Central memory CD8-positive, alpha-beta T cell (primary cell): ENCODE results near the gene LPCAT3.

ENCODE experiments used
- ATAC-seq: fragments of 150-1000 bp; cut with Tn5 transposase; replicated peaks from 2 replicates; pipeline ENCODE4 v1.10.0; 2022; ENCODE audit warnings: mild to moderate bottlenecking, moderate FRiP score, moderate number of reproducible peaks; ENCODE audit not compliant: poor library complexity, severe bottlenecking; ENCODE audit errors: extremely low read depth
- DNase-seq, 2 donors: peaks; one replicate each; pipeline ENCODE4 v3.0.0; 2021; ENCODE audit warnings: low spot score in 2 of 2
- H3K27ac Mint-ChIP-seq: one replicate; pipeline ENCODE4 v1.8.0; 2022; ENCODE audit warnings: low read depth, mild to moderate bottlenecking, moderate library complexity, mixed read lengths
- H3K27me3 Mint-ChIP-seq: one replicate; pipeline ENCODE4 v1.8.0; 2022; ENCODE audit warnings: mixed read lengths
- H3K36me3 Mint-ChIP-seq: one replicate; pipeline ENCODE4 v1.8.0; 2022; ENCODE audit warnings: mild to moderate bottlenecking, moderate library complexity, mixed read lengths; ENCODE audit not compliant: insufficient read depth
- H3K4me1 Mint-ChIP-seq: one replicate; pipeline ENCODE4 v1.8.0; 2022; ENCODE audit warnings: mixed read lengths
- H3K4me3 Mint-ChIP-seq: one replicate; pipeline ENCODE4 v1.8.0; 2022; ENCODE audit warnings: mild to moderate bottlenecking, moderate library complexity, mixed read lengths
- H3K9me3 Mint-ChIP-seq: one replicate; pipeline ENCODE4 v1.8.0; 2022; ENCODE audit warnings: mixed read lengths

Gene LPCAT3

GRCh38 chr12:6965026-6965661, 53.1 kb downstream of the LPCAT3 start:
- ATAC-seq (peak; percentile 42), DNase-seq (peak; percentile 81 to 88)
- peak overlapping the region; percentile 55 for H3K27ac Mint-ChIP-seq
- no peak overlapping the region for H3K4me3 Mint-ChIP-seq
- H3K9me3 Mint-ChIP-seq: no peaks in the 10 kb centered on the region
- H3K27me3 Mint-ChIP-seq: no peaks in the 10 kb centered on the region
- H3K36me3 Mint-ChIP-seq: peaks cover 54% of the 10 kb centered on the region
- peaks cover 46% of the 10 kb centered on the region for H3K4me1 Mint-ChIP-seq

DNA sequence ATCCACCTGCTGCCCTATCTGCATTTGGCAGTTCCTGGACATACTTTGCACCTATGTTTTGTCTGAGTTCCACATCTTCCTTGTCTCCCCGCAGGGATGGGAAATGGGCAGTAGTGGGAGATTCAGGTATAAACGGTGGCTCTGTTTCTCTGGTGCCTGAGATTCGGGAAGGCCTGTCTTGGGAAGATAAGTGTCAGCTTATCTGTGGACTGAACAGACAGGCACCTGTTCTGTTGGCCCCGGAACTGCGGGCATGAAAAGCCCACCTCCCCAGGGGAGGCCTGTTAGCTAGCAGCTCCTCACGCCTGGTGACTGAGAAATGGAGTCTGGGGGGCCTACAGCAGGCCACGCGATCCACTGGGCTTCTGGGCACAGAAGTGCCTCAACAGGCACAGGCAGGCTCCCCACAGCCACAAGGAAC, 53.7 kb downstream of the LPCAT3 start:
- H3K27me3 Mint-ChIP-seq: no peaks in the 10 kb centered on the region
- DNase-seq (no peak), ATAC-seq (no peak)
- H3K9me3 Mint-ChIP-seq: no peaks in the 10 kb centered on the region
- H3K27ac Mint-ChIP-seq: peak overlapping the region; percentile 55
- peaks cover 47% of the 10 kb centered on the region for H3K4me1 Mint-ChIP-seq
- H3K4me3 Mint-ChIP-seq: no peak overlapping the region
- H3K36me3 Mint-ChIP-seq: peaks cover 51% of the 10 kb centered on the region

- ATAC-seq: no peak
- H3K4me1 Mint-ChIP-seq: peaks cover 47% of the 10 kb centered on the region
- DNase-seq: no peak
- H3K36me3 Mint-ChIP-seq: peaks cover 55% of the 10 kb centered on the region
- H3K4me3 Mint-ChIP-seq: no peak overlapping the region
- H3K27ac Mint-ChIP-seq: no peak overlapping the region
- H3K27me3 Mint-ChIP-seq: no peaks in the 10 kb centered on the region
- no peaks in the 10 kb centered on the region for H3K9me3 Mint-ChIP-seq
Observed at GRCh38 chr12:6963791-6964413, 54.4 kb downstream of the LPCAT3 start.

DNA sequence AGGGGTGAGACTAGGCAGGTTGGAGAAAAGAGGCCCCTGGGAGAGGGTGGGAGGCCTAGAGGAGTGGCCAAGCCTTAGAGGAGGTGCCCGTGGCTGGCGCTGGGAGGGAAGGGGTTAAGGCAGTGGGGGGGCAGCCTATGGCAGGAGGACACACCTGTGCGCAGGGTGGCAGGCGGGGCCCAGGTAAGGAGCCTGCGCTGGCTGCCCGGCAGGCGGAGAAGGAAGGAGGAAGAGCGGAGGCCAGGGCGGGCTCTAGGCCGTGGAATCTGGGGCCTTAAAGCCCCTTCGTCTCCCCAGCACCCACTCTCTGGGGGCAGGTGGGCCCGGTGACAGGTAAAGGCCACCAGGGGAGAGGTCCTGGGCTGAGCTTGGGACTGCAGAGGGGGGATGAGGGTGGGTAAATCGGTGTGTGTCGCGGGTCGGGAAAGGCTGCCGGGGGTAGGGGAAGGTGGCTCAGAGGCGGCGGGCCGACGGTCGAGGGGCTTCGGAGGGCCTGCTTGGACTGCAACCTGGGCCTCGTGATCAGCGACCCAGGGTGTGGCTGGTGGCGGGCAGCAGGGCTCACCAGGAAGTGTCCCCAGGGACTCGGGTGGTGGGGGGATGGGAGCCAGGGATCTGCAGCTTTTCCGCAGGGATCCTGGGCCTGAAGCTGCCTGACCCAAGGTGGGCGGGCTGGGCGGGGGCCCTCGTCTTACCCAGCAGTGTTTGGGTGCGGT, 55.1 kb downstream of the LPCAT3 start:
- Mint-ChIP-seq H3K27ac (peak overlapping the region; percentile 99), H3K9me3 (no peaks in the 10 kb centered on the region), H3K27me3 (no peaks in the 10 kb centered on the region), H3K4me1 (peaks cover 50% of the 10 kb centered on the region), H3K36me3 (peaks cover 58% of the 10 kb centered on the region), H3K4me3 (no peak overlapping the region)
- DNase-seq (no peak), ATAC-seq (no peak)

GRCh38 chr12:6962285-6963015, 55.8 kb downstream of the LPCAT3 start:
- no peak for ATAC-seq
- Mint-ChIP-seq H3K36me3 (peaks cover 60% of the 10 kb centered on the region), H3K4me1 (peaks cover 56% of the 10 kb centered on the region), H3K27me3 (no peaks in the 10 kb centered on the region), H3K9me3 (no peaks in the 10 kb centered on the region), H3K4me3 (no peak overlapping the region), H3K27ac (peak overlapping the region; percentile 99)
- DNase-seq: no peak

DNA sequence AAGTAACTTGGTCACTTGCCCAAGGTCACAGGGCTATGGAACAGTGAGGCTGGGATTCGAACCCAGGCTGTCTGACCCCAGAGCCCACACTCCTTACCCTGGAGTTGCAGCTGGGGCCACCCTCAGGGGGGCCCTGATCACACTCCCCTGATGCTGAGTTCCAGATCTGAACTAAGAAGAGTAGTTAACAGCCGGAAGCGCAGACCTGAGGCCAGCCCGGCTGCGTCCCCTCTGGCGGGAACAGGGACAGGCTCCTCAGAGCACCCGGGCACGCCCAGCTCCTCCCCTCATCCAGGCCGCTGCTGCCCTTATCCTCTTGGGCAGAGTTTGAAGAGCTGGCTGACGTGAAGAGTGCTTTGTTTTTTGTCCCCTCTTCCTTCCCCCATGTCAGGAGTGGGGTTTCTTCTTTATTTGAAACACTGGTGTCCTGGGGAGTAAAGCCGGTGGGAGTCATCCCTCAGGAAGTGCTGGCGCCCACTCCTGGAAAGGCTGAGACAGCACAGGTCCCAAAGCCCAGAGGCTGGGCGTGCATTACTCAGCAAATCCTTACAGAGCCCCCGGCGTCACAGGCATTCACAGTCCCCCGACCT, 56.5 kb downstream of the LPCAT3 start:
- peak overlapping the region; percentile 99 for H3K27ac Mint-ChIP-seq
- DNase-seq: no peak
- H3K9me3 Mint-ChIP-seq: no peaks in the 10 kb centered on the region
- H3K27me3 Mint-ChIP-seq: no peaks in the 10 kb centered on the region
- peak overlapping the region; percentile 98 for H3K4me3 Mint-ChIP-seq
- H3K36me3 Mint-ChIP-seq: peaks cover 61% of the 10 kb centered on the region
- H3K4me1 Mint-ChIP-seq: peaks cover 63% of the 10 kb centered on the region
- peak; percentile 5 for ATAC-seq

DNA sequence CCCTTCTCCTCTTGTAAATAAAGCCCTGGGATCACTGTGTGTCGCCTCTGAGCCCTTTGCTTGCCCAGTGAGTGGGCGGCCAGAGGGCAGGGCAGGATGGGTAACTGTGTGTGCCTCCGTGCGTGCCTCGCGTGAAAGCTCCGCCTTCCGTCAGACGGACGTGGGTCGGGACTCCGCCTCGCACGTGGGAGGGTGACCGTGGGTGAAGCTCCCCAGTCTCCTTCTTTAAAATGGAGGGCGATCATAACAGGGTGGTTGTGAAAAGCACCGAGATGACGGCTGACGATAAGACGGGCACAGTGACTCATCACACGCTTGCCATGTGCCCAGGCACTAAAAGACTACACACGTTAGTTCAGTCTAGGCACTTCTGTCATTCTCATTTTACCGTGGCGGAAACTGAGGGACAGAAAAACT, 57.0 kb downstream of the LPCAT3 start:
- ATAC-seq (peak; percentile 80), DNase-seq (peak in 1 of 2 donors; percentile 87)
- peak overlapping the region; percentile 98 for H3K4me3 Mint-ChIP-seq
- peaks cover 68% of the 10 kb centered on the region for H3K4me1 Mint-ChIP-seq
- no peaks in the 10 kb centered on the region for H3K9me3 Mint-ChIP-seq
- peaks cover 61% of the 10 kb centered on the region for H3K36me3 Mint-ChIP-seq
- no peaks in the 10 kb centered on the region for H3K27me3 Mint-ChIP-seq
- H3K27ac Mint-ChIP-seq: peak overlapping the region; percentile 99

- Mint-ChIP-seq H3K27me3 (no peaks in the 10 kb centered on the region), H3K27ac (peak overlapping the region; percentile 99), H3K36me3 (peaks cover 65% of the 10 kb centered on the region), H3K9me3 (no peaks in the 10 kb centered on the region), H3K4me3 (peak overlapping the region; percentile 98), H3K4me1 (peaks cover 73% of the 10 kb centered on the region)
- DNase-seq (no peak), ATAC-seq (peak; percentile 9)
Observed at GRCh38 chr12:6960593-6961277, 57.5 kb downstream of the LPCAT3 start.

GRCh38 chr12:6959805-6960592, 58.3 kb downstream of the LPCAT3 start:
- no peak for ATAC-seq
- Mint-ChIP-seq H3K4me3 (peak overlapping the region; percentile 98), H3K4me1 (peaks cover 75% of the 10 kb centered on the region), H3K9me3 (no peaks in the 10 kb centered on the region), H3K27me3 (no peaks in the 10 kb centered on the region), H3K27ac (peak overlapping the region; percentile 99), H3K36me3 (peaks cover 67% of the 10 kb centered on the region)
- DNase-seq: no peak

DNA sequence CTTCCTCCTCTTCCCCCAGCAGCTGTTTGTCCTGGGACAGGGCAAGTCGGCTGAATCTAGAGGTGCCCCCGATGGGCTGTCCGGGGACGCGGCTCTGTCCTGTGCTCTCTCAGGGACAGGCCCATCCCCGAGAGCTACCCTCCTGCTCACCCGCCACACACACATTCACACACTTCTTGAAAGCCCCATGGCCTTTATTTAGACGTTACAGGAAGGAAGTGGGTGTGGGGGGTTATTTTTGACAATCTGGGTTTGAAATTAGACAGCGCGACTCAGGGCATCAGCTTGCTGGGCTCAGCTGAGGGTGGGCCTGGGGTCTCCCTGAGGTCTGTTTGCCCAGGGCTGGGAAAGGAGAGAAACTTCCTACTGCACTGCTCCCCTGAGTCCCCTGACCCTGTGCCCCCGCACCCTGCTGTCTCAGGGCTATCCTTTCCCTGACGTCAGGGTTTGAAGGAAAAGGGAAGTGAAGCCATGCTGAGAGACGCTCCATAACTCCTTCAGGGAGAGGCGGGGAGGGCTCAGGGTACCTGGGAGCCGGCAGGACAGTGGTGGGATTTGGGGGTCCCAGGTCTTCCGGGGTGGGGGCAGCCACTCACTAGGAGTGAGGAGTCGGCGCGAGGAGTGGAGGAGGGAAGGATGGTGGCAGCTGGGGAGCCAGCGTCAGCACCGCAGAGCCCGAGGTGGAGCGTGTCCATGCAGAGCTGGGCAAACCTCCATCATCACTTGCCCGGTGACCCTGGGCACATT, 59.0 kb downstream of the LPCAT3 start:
- Mint-ChIP-seq H3K36me3 (peaks cover 70% of the 10 kb centered on the region), H3K27me3 (no peaks in the 10 kb centered on the region), H3K27ac (peak overlapping the region; percentile 99), H3K4me1 (peaks cover 76% of the 10 kb centered on the region), H3K4me3 (peak overlapping the region; percentile 98), H3K9me3 (no peaks in the 10 kb centered on the region)
- DNase-seq: peak in 1 of 2 donors; percentile 73
- ATAC-seq: peak; percentile 64

GRCh38 chr12:6958609-6959057, 59.6 kb downstream of the LPCAT3 start:
- no peaks in the 10 kb centered on the region for H3K9me3 Mint-ChIP-seq
- H3K36me3 Mint-ChIP-seq: peaks cover 76% of the 10 kb centered on the region
- ATAC-seq: no peak
- no peak for DNase-seq
- H3K27ac Mint-ChIP-seq: peak overlapping the region; percentile 99
- H3K4me3 Mint-ChIP-seq: peak overlapping the region; percentile 98
- H3K27me3 Mint-ChIP-seq: no peaks in the 10 kb centered on the region
- H3K4me1 Mint-ChIP-seq: peaks cover 82% of the 10 kb centered on the region
